HG02763 (cell line): ENCODE data around the gene FBXL16.

Experiments
- ATAC-seq: cut with Tn5 transposase; IDR thresholded peaks from one replicate; pipeline ENCODE4 v1.9.1; 2021; ENCODE audit warnings: mild to moderate bottlenecking, moderate library complexity; ENCODE audit not compliant: unreplicated experiment

The FBXL16 gene

DNA sequence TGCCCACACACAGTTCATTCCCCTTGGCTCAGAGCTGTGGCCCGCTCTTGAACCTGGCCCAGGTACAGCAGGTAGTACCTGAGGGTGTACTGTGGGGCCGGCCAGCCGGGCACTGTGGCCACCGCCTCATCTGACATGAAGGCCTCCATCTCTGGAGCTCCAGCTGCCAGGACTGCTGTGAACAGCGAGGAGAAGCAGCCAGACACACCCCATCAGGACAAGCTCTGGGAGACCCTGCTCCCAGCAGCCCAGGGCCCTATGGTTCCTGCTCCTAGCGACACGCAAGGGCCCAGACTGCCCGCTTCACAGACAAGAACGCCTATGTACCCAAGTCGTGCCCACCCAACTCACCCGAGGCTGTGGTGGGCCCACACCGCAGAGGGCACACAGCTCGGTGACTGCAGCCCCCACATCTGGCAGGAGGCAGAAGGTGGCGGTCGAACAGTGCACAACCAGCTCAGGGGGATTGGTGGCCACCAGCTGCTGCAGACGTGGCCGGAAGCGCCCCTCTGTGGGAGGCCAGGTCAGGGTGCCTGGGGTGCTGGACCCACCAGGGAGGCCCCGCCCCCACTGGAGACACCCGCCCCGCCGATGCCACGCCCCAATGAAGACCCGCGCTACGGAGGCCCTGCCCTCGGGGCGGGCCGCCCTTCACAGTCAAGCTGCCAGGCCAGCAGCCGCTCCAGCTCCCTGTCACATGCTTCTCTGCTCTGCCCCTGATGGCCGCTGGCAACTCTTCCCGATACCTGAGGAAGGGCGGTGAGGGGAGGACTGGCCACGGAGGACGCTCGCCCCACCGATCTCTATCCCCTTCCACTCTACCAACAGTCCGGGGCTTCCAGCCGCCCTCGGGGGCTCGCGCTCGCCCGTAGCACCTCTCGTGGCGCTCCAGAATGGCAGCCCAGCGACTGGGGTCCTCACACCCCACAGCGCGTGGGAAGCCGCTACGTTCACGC lies 26.5 kb downstream of the FBXL16 start:
- ATAC-seq = no peak

DNA sequence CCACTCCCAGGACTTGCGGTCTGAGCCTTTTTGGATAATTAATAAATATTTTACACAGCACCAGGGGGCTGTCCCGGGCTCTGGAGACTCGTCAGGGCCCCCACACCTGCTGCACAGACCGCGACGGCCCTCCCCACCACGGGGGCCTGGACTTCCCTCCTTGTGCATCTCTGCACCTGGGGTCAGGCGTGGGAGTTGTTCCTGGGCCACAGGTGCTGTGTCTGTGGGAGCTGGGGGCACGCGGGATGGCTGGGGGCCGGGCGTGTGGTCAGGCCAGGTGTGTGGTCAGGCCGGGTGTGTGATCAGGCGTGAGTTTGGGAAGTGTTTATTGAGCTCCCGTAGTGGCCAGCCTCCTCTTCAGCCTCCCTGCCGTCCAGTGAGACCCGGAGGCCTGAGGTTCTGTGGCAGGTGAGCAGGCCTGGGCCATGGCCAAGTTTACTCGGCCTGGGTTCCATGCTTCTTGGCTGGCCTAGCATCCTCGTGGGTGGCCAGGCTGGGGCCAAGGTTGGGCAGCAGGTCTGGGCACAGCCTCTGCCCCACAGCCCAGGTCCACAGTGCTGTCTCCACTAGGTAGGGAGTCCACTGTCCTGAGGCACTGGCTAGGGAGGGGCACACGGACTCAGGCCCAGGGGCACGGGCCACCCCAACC lies 27.3 kb downstream of the FBXL16 start:
- ATAC-seq = no peak

DNA sequence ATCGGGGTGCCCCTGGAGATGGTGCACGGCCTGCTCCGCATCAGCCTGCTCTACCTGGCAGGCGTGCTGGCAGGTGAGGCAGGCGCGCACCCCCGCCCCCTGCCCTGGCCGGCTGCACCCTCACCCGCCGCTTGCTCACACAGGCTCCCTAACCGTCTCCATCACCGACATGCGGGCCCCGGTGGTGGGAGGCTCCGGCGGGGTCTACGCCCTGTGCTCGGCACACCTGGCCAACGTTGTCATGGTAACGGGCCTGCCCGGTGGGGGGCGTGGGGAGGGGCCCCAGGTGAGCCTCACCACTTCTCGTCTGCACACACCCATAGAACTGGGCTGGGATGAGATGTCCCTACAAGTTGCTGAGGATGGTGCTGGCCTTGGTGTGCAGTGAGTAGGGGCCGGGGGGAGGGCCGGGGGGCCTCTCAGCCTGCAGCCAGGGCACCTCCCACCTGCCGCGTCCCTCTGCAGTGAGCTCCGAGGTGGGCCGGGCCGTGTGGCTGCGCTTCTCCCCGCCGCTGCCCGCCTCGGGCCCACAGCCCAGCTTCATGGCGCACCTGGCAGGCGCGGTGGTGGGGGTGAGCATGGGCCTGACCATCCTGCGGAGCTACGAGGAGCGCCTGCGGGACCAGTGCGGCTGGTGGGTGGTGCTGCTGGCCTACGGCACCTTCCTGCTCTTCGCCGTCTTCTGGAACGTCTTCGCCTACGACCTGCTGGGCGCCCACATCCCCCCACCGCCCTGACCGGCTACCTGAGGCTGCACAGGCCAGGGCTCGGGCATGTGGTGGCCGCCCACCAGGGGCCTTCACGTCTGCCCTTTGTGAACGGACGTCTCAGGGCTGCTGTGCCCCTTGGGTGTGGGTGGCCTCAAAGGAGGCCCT lies 28.0 kb downstream of the FBXL16 start:
- no peak for ATAC-seq

DNA sequence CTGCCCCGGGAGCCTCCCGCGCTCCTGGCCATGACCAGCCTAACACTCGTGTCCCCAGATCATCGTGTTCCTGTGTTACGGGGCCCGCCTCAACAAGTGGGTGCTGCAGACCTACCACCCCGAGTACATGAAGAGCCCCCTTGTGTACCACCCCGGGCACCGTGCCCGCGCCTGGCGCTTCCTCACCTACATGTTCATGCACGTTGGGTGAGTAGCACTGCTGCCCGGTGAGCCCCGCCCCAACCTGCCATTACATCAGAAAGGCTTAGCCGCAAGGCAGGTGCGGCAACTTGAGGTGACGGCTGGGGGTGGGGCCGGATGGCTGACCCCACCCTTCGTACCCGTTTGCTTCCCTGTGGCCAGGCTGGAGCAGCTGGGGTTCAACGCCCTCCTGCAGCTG lies 28.7 kb downstream of the FBXL16 start:
- ATAC-seq = no peak

DNA sequence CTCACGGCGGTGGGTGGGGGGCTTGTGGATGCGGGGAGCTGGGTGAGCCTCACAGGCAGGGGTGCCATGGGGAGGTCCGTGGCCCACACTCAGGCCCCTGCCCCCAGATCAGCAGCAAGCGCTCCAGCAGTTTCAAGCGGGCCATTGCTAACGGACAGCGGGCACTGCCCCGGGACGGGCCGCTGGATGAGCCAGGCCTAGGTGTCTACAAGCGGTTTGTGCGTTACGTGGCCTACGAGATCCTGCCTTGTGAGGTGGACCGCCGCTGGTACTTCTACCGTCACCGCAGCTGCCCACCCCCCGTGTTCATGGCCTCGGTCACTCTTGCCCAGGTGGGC lies 29.1 kb downstream of the FBXL16 start:
- no peak for ATAC-seq

DNA sequence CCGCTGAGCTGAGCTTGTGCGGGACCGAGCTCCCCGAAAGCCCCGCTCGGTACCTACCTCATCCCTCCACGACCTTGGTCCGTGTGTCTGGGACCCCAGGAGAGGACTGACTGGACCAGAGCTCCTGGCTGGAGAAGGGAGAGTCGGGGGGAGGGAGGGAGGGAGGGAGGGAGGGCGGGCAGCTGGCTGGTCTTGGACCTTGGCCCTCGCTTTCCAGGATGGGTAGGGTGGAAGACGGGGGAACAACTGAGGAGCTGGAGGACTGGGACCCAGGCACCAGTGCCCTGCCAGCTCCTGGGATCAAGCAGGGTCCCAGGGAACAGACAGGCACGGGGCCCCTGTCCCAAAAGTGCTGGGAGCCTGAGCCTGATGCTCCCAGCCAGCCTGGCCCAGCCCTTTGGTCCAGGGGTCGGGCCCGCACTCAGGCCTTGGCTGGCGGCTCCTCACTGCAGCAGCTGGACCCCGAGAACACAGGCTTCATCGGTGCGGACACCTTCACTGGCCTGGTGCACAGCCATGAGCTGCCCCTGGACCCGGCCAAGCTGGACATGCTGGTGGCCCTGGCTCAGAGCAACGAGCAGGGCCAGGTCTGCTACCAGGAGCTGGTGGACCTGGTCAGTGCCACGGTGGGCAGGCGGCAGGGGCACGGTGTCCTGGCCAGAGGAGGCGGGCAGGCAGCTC lies 29.6 kb downstream of the FBXL16 start:
- no peak for ATAC-seq

DNA sequence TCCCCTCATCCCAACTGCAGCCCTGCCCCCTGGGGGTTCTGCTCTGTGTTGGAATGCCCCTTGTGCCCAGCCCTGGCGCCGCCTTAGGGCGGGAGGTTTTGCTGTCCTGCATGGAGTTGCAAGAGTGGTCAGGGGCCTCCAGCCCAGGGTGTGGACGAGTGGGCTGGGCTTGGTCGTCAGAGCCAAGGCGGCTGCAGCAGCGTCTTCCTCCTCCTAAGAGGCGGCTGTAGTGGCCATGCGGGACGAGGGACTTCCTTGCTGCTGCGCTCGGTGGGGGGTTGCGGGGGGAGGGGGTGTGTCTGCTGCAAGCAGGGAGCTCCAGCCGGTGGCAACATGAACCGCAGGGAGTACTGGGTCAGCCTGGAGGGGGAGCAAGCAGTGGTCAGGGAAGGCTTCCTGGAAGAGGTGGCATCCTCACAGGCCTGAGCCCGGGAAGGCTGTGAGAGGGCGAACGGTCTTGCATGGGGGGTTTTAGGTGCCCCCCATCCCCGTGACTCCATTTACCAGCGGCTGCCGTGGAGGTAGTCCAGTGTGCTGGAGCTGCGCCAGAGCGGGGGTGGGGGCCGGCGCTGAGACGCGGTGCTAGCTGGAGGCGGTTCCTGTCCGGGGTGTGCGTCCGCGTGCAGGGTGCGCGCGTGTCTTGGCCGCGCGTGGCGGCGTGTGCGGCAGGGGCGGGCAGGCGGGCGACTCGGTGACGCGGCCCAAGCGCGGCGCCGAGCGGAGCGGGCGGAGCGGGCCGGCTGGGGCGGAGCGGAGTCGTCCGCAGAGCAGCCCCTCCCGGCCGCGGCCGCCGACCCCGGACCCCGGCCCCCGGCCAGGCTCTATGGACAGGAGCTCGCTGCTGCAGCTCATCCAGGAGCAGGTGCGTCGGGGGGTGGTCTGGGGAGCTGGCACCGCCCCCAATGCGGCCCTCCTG lies 30.4 kb downstream of the FBXL16 start, which contains the start of gene RHBDL1:
Gene RHBDL1, plus strand, starts transcription at position 704 of the 916 bp plus-strand sequence. Its CDS starts 120 bp downstream, at position 824.
- no peak for ATAC-seq

DNA sequence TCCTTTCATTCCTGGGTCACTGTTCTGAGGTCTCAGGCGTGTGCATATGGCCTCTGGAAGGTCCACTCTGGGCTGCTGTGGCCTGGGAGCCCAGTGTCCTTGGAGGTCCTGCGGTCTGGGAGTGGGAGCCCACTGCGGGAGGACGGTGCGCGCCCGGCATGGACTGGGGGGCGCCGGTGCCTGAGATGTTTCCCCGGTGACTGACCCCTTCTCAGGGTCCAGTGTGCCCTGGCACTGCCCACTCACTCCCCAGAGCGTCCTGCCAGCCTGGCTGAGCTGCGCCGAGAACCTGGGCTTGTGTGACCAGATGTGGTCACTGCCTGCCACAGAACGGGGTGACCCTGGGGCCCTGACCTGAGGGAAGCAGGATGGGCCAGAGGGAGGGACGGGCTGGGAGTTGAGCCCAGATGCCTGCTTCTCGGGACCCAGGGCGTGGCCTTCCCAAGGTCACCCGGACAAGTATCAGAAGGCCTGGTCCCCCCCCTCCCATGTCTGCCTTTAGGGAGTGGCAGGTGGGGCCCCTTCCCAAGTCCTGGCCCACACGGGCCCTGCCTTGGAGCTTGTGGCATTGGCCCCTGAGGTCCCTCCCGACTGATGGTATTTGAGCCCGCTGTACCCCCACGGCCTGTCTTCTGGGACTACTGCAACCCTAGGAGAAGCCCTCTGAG lies 31.3 kb downstream of the FBXL16 start:
- no peak for ATAC-seq

DNA sequence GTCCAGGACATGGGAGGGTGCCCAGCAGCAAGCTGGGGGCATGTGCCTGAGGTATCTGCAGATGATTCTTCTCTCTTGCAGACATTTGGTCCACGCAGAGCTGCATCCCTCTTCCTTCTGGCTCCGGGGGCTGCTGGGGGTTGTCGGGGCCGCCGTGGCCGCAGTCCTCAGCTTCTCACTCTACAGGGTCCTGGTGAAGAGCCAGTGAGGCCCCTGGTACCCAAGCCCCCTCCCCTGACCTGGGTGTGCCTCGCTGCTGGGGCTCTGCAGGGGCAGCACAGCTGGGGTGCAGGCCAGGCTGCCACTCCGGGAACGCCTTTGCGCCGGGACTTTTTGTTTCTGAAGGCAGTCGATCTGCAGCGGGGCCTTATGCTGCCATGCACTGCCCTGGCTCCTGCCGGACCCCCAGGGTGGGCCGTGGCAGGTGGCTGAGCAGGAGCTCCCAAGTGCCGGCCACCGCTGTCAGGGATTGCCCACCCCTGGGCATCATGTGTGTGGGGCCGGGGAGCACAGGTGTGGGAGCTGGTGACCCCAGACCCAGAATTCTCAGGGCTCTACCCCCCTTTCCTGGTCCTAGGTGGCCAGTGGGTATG lies 32.1 kb downstream of the FBXL16 start:
- no peak for ATAC-seq

DNA sequence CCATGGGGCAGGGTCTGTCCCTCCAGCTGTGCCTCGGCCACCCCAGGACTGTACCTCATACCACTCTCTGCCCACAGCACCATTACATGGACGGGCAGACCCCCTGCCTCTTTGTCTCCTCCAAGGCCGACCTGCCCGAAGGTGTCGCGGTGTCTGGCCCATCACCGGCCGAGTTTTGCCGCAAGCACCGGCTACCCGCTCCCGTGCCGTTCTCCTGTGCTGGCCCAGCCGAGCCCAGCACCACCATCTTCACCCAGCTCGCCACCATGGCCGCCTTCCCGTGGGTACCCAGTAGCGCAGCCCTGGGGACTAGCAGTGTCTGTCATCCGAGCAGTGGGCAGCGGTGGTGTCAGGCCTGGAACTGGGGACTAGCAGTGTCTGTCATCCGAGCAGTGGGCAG lies 32.8 kb downstream of the FBXL16 start:
- no peak for ATAC-seq

DNA sequence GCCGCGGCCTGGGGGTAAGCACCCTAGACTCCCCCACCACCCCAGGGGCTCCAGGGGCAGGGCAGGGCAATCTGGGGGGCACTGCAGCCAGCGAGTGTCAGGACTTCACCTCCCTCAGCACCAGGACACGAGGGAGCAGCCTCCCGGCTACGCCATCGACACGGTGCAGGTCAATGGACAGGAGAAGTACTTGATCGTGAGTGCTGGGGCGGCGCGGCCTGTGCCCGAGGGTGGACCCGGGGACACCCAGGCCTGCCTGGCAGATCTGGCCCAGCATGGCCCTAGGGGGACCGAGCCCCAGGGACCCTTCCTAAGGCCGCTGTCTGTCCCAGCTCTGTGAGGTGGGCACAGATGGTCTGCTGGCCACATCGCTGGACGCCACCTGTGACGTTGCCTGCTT lies 33.2 kb downstream of the FBXL16 start:
- no peak for ATAC-seq

DNA sequence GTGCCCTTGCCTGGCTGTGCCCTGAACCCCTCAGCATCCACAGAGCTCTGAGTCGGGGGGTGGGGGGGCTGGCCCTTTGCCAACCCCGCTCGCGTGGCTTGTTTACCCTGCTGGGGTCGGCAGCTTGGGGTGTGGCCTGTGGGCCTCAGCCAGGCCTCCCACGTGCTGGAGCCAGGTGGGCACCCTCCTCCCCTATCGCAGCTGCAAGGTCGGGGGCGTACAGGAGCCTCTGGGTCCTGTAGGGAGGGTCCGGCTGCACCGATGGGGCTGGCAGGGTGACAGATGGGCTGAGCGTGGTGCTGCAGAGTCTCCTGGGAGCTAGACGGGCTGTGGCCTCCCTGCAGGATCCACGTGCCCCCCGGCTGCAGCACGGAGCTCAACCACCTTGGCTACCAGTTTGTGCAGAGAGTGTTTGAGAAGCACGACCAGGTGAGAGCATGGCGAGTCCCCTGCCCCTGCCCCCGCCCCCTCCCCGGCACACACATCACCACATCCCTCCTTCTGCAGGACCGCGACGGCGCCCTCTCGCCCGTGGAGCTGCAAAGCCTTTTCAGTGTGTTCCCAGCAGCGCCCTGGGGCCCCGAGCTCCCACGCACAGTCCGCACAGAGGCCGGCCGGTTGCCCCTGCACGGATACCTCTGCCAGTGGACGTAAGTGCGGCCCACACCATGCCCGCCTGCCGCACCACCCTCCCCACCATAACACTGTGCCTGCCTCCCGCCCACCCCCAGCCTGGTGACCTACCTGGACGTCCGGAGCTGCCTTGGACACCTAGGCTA lies 34.1 kb downstream of the FBXL16 start:
- no peak for ATAC-seq

DNA sequence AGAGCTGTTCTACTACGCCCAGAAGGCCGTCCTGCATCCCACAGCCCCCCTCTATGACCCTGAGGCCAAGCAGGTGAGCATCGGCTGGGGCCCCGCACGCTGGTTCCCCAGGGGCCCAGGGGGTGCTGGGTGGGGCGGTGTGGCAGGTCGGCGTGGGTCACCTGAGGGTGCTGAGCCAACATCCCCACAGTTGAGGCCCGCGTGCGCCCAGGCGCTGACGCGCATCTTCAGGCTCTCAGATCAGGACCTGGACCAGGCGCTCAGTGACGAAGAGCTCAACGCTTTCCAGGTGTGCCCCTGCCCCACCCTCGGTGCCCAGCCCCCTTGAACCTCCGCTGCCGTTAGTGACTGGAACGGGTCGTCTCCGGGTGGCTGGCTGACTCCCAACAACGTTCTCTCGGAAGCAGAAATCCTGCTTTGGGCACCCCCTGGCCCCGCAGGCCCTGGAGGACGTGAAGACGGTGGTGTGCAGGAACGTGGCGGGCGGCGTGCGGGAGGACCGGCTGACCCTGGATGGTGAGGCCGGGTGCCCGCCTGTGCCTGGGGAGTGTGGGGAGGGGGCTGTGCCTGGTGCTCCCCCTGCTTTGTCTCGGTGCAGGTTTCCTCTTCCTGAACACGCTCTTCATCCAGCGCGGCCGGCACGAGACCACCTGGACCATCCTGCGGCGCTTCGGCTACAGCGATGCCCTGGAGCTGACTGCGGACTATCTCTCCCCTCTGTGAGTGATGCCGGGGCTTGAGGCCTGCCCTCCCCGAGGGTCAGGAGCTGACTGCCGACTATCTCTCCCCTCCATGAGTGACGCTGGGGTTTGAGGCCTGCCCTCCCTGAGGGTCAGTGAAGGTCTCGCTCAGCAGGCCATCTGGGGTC lies 34.9 kb downstream of the FBXL16 start:
- ATAC-seq = no peak

DNA sequence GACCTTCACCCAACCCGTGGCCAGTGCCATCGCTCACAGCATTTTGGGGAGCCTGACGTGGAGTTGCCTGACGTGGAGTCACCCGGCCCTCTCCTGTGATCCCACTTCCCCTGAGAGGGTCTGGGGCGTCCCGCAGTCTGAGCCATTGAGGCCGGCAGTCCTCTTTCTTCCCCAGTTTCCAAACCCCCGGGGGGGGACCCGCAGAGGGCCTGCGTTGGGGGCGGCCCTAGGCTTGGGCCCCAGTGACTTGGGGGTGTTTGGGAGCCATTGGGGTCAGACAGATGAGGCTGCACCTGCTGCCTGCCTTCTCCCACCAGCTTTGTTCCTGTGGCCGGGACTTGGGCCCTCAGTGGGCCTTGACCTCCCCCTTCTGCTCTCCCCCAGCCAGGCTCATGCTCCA lies 35.9 kb downstream of the FBXL16 start:
- no peak for ATAC-seq

DNA sequence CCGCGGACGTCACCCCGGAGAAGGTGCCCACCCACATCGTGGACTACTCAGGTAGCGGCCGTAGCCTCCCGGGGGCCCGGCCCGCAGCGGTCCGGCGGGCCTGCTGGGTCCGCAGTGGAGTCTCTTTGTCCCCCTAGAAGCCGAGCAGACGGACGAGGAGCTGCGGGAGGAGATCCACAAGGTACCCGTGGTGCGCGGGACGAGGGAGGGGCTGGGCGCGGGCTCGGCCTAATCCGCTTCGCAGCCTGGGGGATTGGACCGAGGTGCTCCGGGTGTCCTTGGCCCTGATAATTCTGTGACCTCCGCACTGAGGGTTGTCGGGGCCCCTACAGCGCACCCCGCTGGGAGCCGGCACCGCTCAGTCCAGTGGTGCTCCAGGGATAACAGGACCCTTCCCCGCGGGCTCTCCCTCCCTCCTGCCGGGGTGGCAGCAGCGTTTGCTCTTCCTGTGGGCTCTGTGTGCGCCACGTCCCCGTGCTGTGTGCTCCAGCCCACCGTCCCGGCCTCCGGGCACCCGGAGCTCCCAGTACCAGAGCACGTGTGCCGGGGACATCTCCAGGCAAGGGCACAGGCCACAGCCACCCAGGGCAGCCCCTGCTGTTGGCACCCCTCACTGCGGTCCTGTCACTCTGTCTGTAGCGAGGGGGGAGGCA lies 37.0 kb downstream of the FBXL16 start:
- no peak for ATAC-seq

DNA sequence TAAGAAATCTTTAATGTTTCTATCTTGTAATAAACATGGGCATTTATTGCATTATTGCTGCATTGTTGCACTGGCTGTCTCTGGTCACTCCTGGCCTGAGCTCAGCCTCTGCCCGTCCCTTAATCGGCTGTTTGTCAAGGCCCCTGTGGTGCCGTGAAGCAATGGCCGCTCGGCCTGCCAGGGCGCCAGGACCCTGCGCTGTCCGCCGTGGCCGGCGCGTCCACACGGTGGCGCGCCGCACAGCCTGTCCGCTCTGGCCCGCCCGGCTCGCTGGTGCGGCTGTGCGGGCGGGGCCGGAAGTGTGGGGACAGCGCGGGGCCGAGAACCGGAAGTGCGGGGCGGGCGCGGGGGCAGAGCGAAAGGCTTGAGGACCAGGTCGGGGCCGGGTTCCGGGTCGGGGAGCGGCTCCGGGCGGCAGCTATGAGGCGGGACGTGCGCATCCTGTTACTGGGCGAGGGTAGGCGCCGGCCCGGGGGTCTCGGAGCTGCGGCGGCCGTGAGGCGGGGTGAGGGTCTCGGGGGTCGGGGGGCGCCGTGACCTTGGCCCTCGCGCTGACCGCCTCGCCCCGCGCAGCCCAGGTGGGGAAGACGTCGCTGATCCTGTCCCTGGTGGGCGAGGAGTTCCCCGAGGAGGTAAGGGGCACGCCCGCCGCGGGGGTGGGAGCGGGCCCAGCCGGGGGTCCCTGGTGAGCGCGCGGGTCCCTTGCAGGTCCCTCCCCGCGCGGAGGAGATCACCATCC lies 37.7 kb downstream of the FBXL16 start, which contains the start of gene RHOT2:
Gene RHOT2, plus strand, starts transcription at position 353 of the 739 bp plus-strand sequence. Its CDS starts 68 bp downstream, at position 421.
- peak; percentile 82 for ATAC-seq
